HepG2 (cell line): Measurements from ENCODE around the gene PTCD1. TPM values are rescaled to one million over a fixed set of nuclear protein-coding genes. Genes with fewer than 3 reads are reported as not detected.

Source experiments
- CREM ChIP-seq, 2 experiments: sonication (generic) in 1 of 2; formaldehyde crosslinking in 1 of 2; IDR thresholded peaks; 2 replicates each; pipeline versions ENCODE4 v1.4.0 to v1.6.1; 2016 to 2020; ENCODE audit warnings: antibody characterized with exemption in 1 of 2, mild to moderate bottlenecking in 1 of 2, missing genetic modification reagents in 1 of 2
- FOXA3 ChIP-seq: IDR thresholded peaks from 2 replicates; pipeline ENCODE4 v1.6.1; 2016; ENCODE audit warnings: missing genetic modification reagents, missing compliant biosample characterization
- FOXK1 ChIP-seq: sonication (generic); formaldehyde crosslinking; IDR thresholded peaks from 2 replicates; pipeline ENCODE4 v1.4.0; 2020; ENCODE audit warnings: low read depth, missing genetic modification reagents, borderline replicate concordance
- NFIC ChIP-seq: IDR thresholded peaks from 2 replicates; pipeline ENCODE4 v1.6.1; 2012; ENCODE audit warnings: mild to moderate bottlenecking, low read length, inconsistent platforms
- SKIL ChIP-seq: sonication (generic); formaldehyde crosslinking; IDR thresholded peaks from 2 replicates; pipeline ENCODE4 v1.8.0; 2022; ENCODE audit warnings: missing genetic modification reagents, mild to moderate bottlenecking, moderate library complexity, borderline replicate concordance
- SOX6 ChIP-seq, 2 experiments: fragments of 450-650 bp in 1 of 2; sonication (generic) in 1 of 2; formaldehyde crosslinking in 1 of 2; IDR thresholded peaks; 2 replicates each; pipeline versions ENCODE4 v1.4.0 to v1.6.1; 2017 to 2020; ENCODE audit warnings: antibody characterized with exemption in 1 of 2, mild to moderate bottlenecking in 1 of 2, missing genetic modification reagents in 1 of 2
- SP4 ChIP-seq: sonication (generic); formaldehyde crosslinking; IDR thresholded peaks from 2 replicates; pipeline ENCODE4 v1.8.1; 2023; ENCODE audit warnings: mild to moderate bottlenecking, missing genetic modification reagents
- SYNCRIP ChIP-seq: fragments of 200-400 bp; formaldehyde crosslinking; IDR thresholded peaks from 2 replicates; pipeline ENCODE4 v1.6.1; 2018; ENCODE audit warnings: mild to moderate bottlenecking, low read depth, low read length; ENCODE audit not compliant: insufficient read depth
- ZMAT3 ChIP-seq: sonication (generic); formaldehyde crosslinking; conservative IDR thresholded peaks from 2 replicates; pipeline ENCODE4 v1.7.0; 2021; ENCODE audit warnings: missing genetic modification reagents
- ZNF275 ChIP-seq: sonication (generic); formaldehyde crosslinking; IDR thresholded peaks from 2 replicates; pipeline ENCODE4 v1.8.0; 2022; ENCODE audit warnings: missing genetic modification reagents, mild to moderate bottlenecking, inconsistent platforms, borderline replicate concordance
- ZNF629 ChIP-seq: sonication (generic); formaldehyde crosslinking; conservative IDR thresholded peaks from 2 replicates; pipeline ENCODE4 v1.5.0; 2020; ENCODE audit warnings: missing genetic modification reagents
- ZNF713 ChIP-seq: sonication (generic); formaldehyde crosslinking; IDR thresholded peaks from 2 replicates; pipeline ENCODE4 v1.4.0; 2020; ENCODE audit warnings: mild to moderate bottlenecking, missing genetic modification reagents
- ZNF883 ChIP-seq: sonication (generic); formaldehyde crosslinking; IDR thresholded peaks from 2 replicates; pipeline ENCODE4 v1.5.1; 2020; ENCODE audit warnings: mild to moderate bottlenecking, missing genetic modification reagents; ENCODE audit errors: not compliant biosample characterization
- ZNF891 ChIP-seq: sonication (generic); formaldehyde crosslinking; IDR thresholded peaks from 2 replicates; pipeline ENCODE4 v1.5.0; 2020; ENCODE audit warnings: mild to moderate bottlenecking, missing genetic modification reagents
- polyA plus RNA-seq, 8 experiments: library from polyadenylated mRNA; depleted of rRNA in 3 of 8; stranded (reverse) in 7 of 8; unstranded in 1 of 8; fragments of >200 nt; fragmentation: Illumina TruSeq in 4 of 8; extraction: Trizol in 4 of 8; gene quantifications; 2 replicates each; pipeline versions ENCODE4 v1.2.1 to v1.2.3, GENCODE V29; 2011 to 2016; ENCODE audit warnings: low read depth in 4 of 8, missing spikeins in 1 of 8, mixed read lengths in 1 of 8; ENCODE audit not compliant: insufficient read depth in 1 of 8
- total RNA-seq, 5 experiments: library from RNA; depleted of rRNA; stranded (reverse); fragments of >200 nt; fragmentation: Illumina TruSeq; extraction: Trizol; gene quantifications; 2 replicates each; pipeline ENCODE4 v1.2.3, GENCODE V29; 2016; ENCODE audit warnings: low read depth in 1 of 5
- TF ChIP-seq, protein P1 (sequence below): conservative IDR thresholded peaks from 2 replicates; pipeline ENCODE4 v1.6.1; 2018; ENCODE audit warnings: missing genetic modification reagents
- TF ChIP-seq, protein P2 (sequence below): sonication (generic); formaldehyde crosslinking; IDR thresholded peaks from 2 replicates; pipeline ENCODE4 v1.4.0; 2020; ENCODE audit warnings: missing genetic modification reagents, mild to moderate bottlenecking, borderline replicate concordance
- TF ChIP-seq, protein P3 (sequence below): fragments of 450-650 bp; IDR thresholded peaks from 2 replicates; pipeline ENCODE4 v1.6.1; 2016
- TF ChIP-seq, protein P4 (sequence below): IDR thresholded peaks from 2 replicates; pipeline ENCODE4 v1.6.1; 2016; ENCODE audit warnings: missing genetic modification reagents, missing compliant biosample characterization

PTCD1 gene
- total and polyA plus RNA-seq, 2 of the 13 experiments (the other 11 are each of a cell fraction or from before 2014, with no cell fraction given) = 3.0 to 8.4 TPM

- TF ChIP-seq, protein P1, sequence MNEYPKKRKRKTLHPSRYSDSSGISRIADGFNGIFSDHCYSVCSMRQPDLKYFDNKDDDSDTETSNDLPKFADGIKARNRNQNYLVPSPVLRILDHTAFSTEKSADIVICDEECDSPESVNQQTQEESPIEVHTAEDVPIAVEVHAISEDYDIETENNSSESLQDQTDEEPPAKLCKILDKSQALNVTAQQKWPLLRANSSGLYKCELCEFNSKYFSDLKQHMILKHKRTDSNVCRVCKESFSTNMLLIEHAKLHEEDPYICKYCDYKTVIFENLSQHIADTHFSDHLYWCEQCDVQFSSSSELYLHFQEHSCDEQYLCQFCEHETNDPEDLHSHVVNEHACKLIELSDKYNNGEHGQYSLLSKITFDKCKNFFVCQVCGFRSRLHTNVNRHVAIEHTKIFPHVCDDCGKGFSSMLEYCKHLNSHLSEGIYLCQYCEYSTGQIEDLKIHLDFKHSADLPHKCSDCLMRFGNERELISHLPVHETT = no peak
- TF ChIP-seq, protein P2, sequence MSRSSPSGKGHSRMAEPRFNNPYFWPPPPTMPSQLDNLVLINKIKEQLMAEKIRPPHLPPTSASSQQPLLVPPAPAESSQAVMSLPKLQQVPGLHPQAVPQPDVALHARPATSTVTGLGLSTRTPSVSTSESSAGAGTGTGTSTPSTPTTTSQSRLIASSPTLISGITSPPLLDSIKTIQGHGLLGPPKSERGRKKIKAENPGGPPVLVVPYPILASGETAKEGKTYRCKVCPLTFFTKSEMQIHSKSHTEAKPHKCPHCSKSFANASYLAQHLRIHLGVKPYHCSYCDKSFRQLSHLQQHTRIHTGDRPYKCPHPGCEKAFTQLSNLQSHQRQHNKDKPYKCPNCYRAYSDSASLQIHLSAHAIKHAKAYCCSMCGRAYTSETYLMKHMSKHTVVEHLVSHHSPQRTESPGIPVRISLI (CRISPR knock-in tag) = 0 out of 2 replicates have a peak, but pooled peaks have one; percentile 46
- TF ChIP-seq CREM (IDR thresholded peaks at IDR 0.05) (peak; percentile 39), CREM (CRISPR knock-in tag; IDR thresholded peaks at IDR 0.05) (no peak), NFIC (no peak), ZNF629 (CRISPR knock-in tag) (peak; percentile 4; the same call in 1 of the 2 replicates), ZNF713 (CRISPR knock-in tag) (no peak), FOXA3 (CRISPR knock-in tag) (no peak; the same call in none of the 2 replicates), FOXK1 (0 out of 2 replicates have a peak, but pooled peaks have one; percentile 27), SP4 (CRISPR knock-in tag) (peak; percentile 66), SOX6 (IDR thresholded peaks at IDR 0.05) (no peak), SOX6 (CRISPR knock-in tag; IDR thresholded peaks at IDR 0.05) (peak; percentile 23), SKIL (CRISPR knock-in tag) (no peak), ZNF883 (CRISPR knock-in tag) (peak; percentile 71), SYNCRIP (no peak), ZMAT3 (0 out of 2 replicates have a peak, but pooled peaks have one; percentile 18), ZNF275 (CRISPR knock-in tag) (no peak; the same call in 1 of the 2 replicates), ZNF891 (CRISPR knock-in tag) (peak; percentile 86)
- TF ChIP-seq, protein P3, sequence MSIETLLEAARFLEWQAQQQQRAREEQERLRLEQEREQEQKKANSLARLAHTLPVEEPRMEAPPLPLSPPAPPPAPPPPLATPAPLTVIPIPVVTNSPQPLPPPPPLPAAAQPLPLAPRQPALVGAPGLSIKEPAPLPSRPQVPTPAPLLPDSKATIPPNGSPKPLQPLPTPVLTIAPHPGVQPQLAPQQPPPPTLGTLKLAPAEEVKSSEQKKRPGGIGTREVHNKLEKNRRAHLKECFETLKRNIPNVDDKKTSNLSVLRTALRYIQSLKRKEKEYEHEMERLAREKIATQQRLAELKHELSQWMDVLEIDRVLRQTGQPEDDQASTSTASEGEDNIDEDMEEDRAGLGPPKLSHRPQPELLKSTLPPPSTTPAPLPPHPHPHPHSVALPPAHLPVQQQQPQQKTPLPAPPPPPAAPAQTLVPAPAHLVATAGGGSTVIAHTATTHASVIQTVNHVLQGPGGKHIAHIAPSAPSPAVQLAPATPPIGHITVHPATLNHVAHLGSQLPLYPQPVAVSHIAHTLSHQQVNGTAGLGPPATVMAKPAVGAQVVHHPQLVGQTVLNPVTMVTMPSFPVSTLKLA = peak; percentile 28
- TF ChIP-seq, protein P4, sequence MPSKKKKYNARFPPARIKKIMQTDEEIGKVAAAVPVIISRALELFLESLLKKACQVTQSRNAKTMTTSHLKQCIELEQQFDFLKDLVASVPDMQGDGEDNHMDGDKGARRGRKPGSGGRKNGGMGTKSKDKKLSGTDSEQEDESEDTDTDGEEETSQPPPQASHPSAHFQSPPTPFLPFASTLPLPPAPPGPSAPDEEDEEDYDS (CRISPR knock-in tag) = peak; percentile 72
These were observed 34.1 kb upstream of the PTCD1 start, which contains the start of gene ZNF789 (continued) for GRCh38 chr7:99472561-99473314.
